GM21529 (cell line): Measurements from ENCODE around the gene MAFB.

ENCODE experiments used
- ATAC-seq: cut with Tn5 transposase; IDR thresholded peaks from one replicate; pipeline ENCODE4 v1.9.1; 2021; ENCODE audit not compliant: unreplicated experiment

MAFB gene

GRCh38 chr20:40682104-40682981 lies 6.7 kb downstream of the MAFB start:
- ATAC-seq, result no peak

- no peak for ATAC-seq
Observed at GRCh38 chr20:40681684-40682083, 7.4 kb downstream of the MAFB start.

GRCh38 chr20:40681165-40681564 lies 7.9 kb downstream of the MAFB start:
- ATAC-seq, result no peak

GRCh38 chr20:40680161-40680959 lies 8.7 kb downstream of the MAFB start:
- peak; percentile 90 for ATAC-seq

GRCh38 chr20:40679184-40679583 lies 9.9 kb downstream of the MAFB start:
- ATAC-seq, result no peak

- no peak for ATAC-seq
Observed at GRCh38 chr20:40678286-40678875, 10.7 kb downstream of the MAFB start.

- ATAC-seq, result no peak
Observed at GRCh38 chr20:40677343-40677924, 11.6 kb downstream of the MAFB start.

GRCh38 chr20:40676491-40677269 lies 12.4 kb downstream of the MAFB start:
- no peak for ATAC-seq

- no peak for ATAC-seq
Observed at GRCh38 chr20:40675599-40676221, 13.3 kb downstream of the MAFB start.

GRCh38 chr20:40673442-40673841 lies 15.6 kb downstream of the MAFB start:
- no peak for ATAC-seq

GRCh38 chr20:40672095-40672494 lies 16.9 kb downstream of the MAFB start:
- ATAC-seq, result no peak

- no peak for ATAC-seq
Observed at GRCh38 chr20:40670253-40670652, 18.8 kb downstream of the MAFB start.

- no peak for ATAC-seq
Observed at GRCh38 chr20:40669692-40670091, 19.3 kb downstream of the MAFB start.

- ATAC-seq, result no peak
Observed at GRCh38 chr20:40668449-40669228, 20.4 kb downstream of the MAFB start.

GRCh38 chr20:40667503-40667902 lies 21.5 kb downstream of the MAFB start:
- no peak for ATAC-seq

GRCh38 chr20:40666336-40666735 lies 22.7 kb downstream of the MAFB start:
- ATAC-seq, result no peak

- ATAC-seq, result no peak
Observed at GRCh38 chr20:40664891-40665290, 24.1 kb downstream of the MAFB start.

- no peak for ATAC-seq
Observed at GRCh38 chr20:40663991-40664880, 24.8 kb downstream of the MAFB start.
